IMR-90 (cell line): ENCODE data around the gene VSNL1. TPM values are rescaled to one million over a fixed set of nuclear protein-coding genes. Genes with fewer than 3 reads are reported as not detected.

Experiments
- ATAC-seq: fragments of 200-7000 bp; cut with Tn5 transposase; 2 replicates; pipeline ENCODE4 v1.9.1; 2020; ENCODE audit warnings: low read depth, mild to moderate bottlenecking, moderate library complexity
- BruUV-seq: library from RNA; stranded (reverse); fragments of 400-500 nt; replicated peaks from 2 replicates; lab custom pipeline; 2021; lab: Mats Ljungman, UMichigan
- CTCF ChIA-PET: fragments of 300-600 bp; formaldehyde crosslinking; extraction: SDS; loops from one replicate; lab custom pipeline; 2021; ENCODE audit warnings: antibody characterized with exemption; lab: Yijun Ruan, JAX
- POLR2A ChIA-PET: fragments of 300-600 bp; sonication (Branson Sonifier 250); formaldehyde crosslinking; loops from one replicate; lab custom pipeline; 2022; ENCODE audit warnings: antibody characterized with exemption; ENCODE audit not compliant: unreplicated experiment; lab: Charles Lee
- DNase-seq: peaks from one replicate; pipeline ENCODE4 v3.0.0; 2013
- H2AFZ ChIP-seq: replicated peaks from 2 replicates; pipeline ENCODE3; 2013; ENCODE audit warnings: low read length, mild to moderate bottlenecking; ENCODE audit not compliant: poor library complexity
- H2AK5ac ChIP-seq: 2 replicates; pipeline ENCODE4 v1.6.1; 2013; ENCODE audit warnings: low read depth, low read length, inconsistent platforms
- H2AK9ac ChIP-seq: replicated peaks from 2 replicates; pipeline ENCODE3; 2013; ENCODE audit warnings: mild to moderate bottlenecking, low read depth, low read length, moderate library complexity; ENCODE audit not compliant: poor library complexity
- H2BK120ac ChIP-seq: 2 replicates; pipeline ENCODE4 v1.6.1; 2013; ENCODE audit warnings: low read depth, low read length, inconsistent platforms
- H2BK15ac ChIP-seq: 3 replicates; pipeline ENCODE4 v1.6.1; 2013; ENCODE audit warnings: low read depth, low read length, inconsistent platforms
- H2BK20ac ChIP-seq: 2 replicates; pipeline ENCODE4 v1.6.1; 2013; ENCODE audit warnings: low read depth, mild to moderate bottlenecking, inconsistent platforms, low read length, moderate library complexity
- H2BK5ac ChIP-seq: 2 replicates; pipeline ENCODE4 v1.6.1; 2013; ENCODE audit warnings: mild to moderate bottlenecking, low read depth, low read length, inconsistent platforms; ENCODE audit not compliant: poor library complexity, severe bottlenecking
- H3K14ac ChIP-seq: replicated peaks from 2 replicates; pipeline ENCODE4 v1.6.1; 2013; ENCODE audit warnings: low read depth, low read length, inconsistent platforms
- H3K18ac ChIP-seq: 2 replicates; pipeline ENCODE4 v1.6.1; 2013; ENCODE audit warnings: low read depth, low read length, control low read depth
- H3K23ac ChIP-seq: 2 replicates; pipeline ENCODE4 v1.6.1; 2013; ENCODE audit warnings: low read depth, low read length, inconsistent platforms
- H3K27ac ChIP-seq: 2 replicates; pipeline ENCODE4 v1.5.1; 2013; ENCODE audit warnings: mild to moderate bottlenecking, control low read depth, low read length; ENCODE audit not compliant: insufficient read depth
- H3K27me3 ChIP-seq: 2 replicates; pipeline ENCODE4 v1.6.1; 2013; ENCODE audit warnings: low read length; ENCODE audit not compliant: control insufficient read depth, insufficient read depth
- H3K36me3 ChIP-seq: 2 replicates; pipeline ENCODE4 v1.6.1; 2013; ENCODE audit warnings: low read length, mixed read lengths; ENCODE audit not compliant: control insufficient read depth, insufficient read depth
- H3K4ac ChIP-seq: 2 replicates; pipeline ENCODE4 v1.6.1; 2013; ENCODE audit warnings: low read depth, low read length, inconsistent platforms
- H3K4me1 ChIP-seq: 2 replicates; pipeline ENCODE4 v1.6.1; 2013; ENCODE audit warnings: low read length, mixed read lengths; ENCODE audit not compliant: control insufficient read depth, insufficient read depth
- H3K4me2 ChIP-seq: 2 replicates; pipeline ENCODE4 v1.6.1; 2013; ENCODE audit warnings: low read depth, mild to moderate bottlenecking, control low read depth, low read length, moderate library complexity
- H3K4me3 ChIP-seq: 2 replicates; pipeline ENCODE4 v1.5.1; 2013; ENCODE audit warnings: low read depth, mild to moderate bottlenecking, control low read depth, low read length, moderate library complexity; ENCODE audit not compliant: insufficient read depth
- H3K56ac ChIP-seq: 2 replicates; pipeline ENCODE4 v1.6.1; 2013; ENCODE audit warnings: low read length, inconsistent platforms; ENCODE audit not compliant: insufficient read depth; ENCODE audit errors: extremely low read depth
- H3K79me1 ChIP-seq, 2 experiments: 2 replicates each; pipeline ENCODE4 v1.6.1; 2013; ENCODE audit warnings: low read length in 2 of 2, inconsistent platforms in 1 of 2, low read depth in 1 of 2
- H3K9ac ChIP-seq: 2 replicates; pipeline ENCODE4 v1.6.1; 2013; ENCODE audit warnings: low read depth, low read length, control low read depth
- H3K9me1 ChIP-seq: 2 replicates; pipeline ENCODE4 v1.6.1; 2013; ENCODE audit warnings: low read length, inconsistent platforms; ENCODE audit not compliant: insufficient read depth
- H3K9me3 ChIP-seq: 2 replicates; pipeline ENCODE4 v1.6.1; 2013; ENCODE audit warnings: low read length; ENCODE audit not compliant: control insufficient read depth, insufficient read depth
- H4K20me1 ChIP-seq: 2 replicates; pipeline ENCODE4 v1.6.1; 2013; ENCODE audit warnings: low read length, inconsistent platforms; ENCODE audit not compliant: insufficient read depth
- H4K5ac ChIP-seq: 2 replicates; pipeline ENCODE4 v1.6.1; 2013; ENCODE audit warnings: mild to moderate bottlenecking, low read depth, low read length, control low read depth
- H4K8ac ChIP-seq, 2 experiments: 2 replicates each; pipeline ENCODE4 v1.6.1; 2013; ENCODE audit warnings: low read depth in 2 of 2, low read length in 2 of 2, control low read depth in 1 of 2, inconsistent platforms in 1 of 2
- H4K91ac ChIP-seq: 2 replicates; pipeline ENCODE4 v1.6.1; 2013; ENCODE audit warnings: low read depth, low read length, inconsistent platforms; ENCODE audit not compliant: insufficient read depth
- BHLHE40 ChIP-seq: fragments of 150-350 bp; IDR thresholded peaks from 2 replicates; pipeline ENCODE4 v1.6.1; 2016; ENCODE audit warnings: mild to moderate bottlenecking, low read depth, low read length
- CEBPB ChIP-seq: IDR thresholded peaks from 2 replicates; pipeline ENCODE4 v1.6.1; 2012; ENCODE audit warnings: low read depth, low read length, improper control_type of control experiment
- CHD1 ChIP-seq: IDR thresholded peaks from 2 replicates; pipeline ENCODE4 v1.6.1; 2012; ENCODE audit warnings: low read depth, low read length, improper control_type of control experiment
- CTCF ChIP-seq: conservative IDR thresholded peaks from 2 replicates; pipeline ENCODE4 v1.5.1; 2012; ENCODE audit warnings: mild to moderate bottlenecking, low read depth, low read length, improper control_type of control experiment
- ELK1 ChIP-seq: fragments of 150-350 bp; IDR thresholded peaks from 2 replicates; pipeline ENCODE4 v1.6.1; 2016; ENCODE audit warnings: low read depth, mild to moderate bottlenecking, low read length, moderate library complexity, borderline replicate concordance
- FOS ChIP-seq: fragments of 150-350 bp; IDR thresholded peaks from 2 replicates; pipeline ENCODE4 v1.6.1; 2016; ENCODE audit warnings: low read depth, low read length
- MAFK ChIP-seq: IDR thresholded peaks from 2 replicates; pipeline ENCODE4 v1.6.1; 2012; ENCODE audit warnings: low read depth, low read length, improper control_type of control experiment
- MAZ ChIP-seq: IDR thresholded peaks from 2 replicates; pipeline ENCODE4 v1.6.1; 2012; ENCODE audit warnings: low read depth, mild to moderate bottlenecking, low read length, improper control_type of control experiment, moderate library complexity, borderline replicate concordance
- MXI1 ChIP-seq: IDR thresholded peaks from 2 replicates; pipeline ENCODE4 v1.6.1; 2012; ENCODE audit warnings: low read depth, mild to moderate bottlenecking, low read length, moderate library complexity, borderline replicate concordance
- NFE2L2 ChIP-seq: fragments of 150-350 bp; IDR thresholded peaks from 2 replicates; pipeline ENCODE4 v1.6.1; 2016; ENCODE audit warnings: low read depth, mild to moderate bottlenecking, low read length
- POLR2A ChIP-seq: IDR thresholded peaks from 2 replicates; pipeline ENCODE4 v1.6.1; 2012; ENCODE audit warnings: mild to moderate bottlenecking, low read depth, low read length
- RAD21 ChIP-seq: IDR thresholded peaks from 2 replicates; pipeline ENCODE4 v1.6.1; 2012; ENCODE audit warnings: low read length, improper control_type of control experiment
- RCOR1 ChIP-seq: IDR thresholded peaks from 2 replicates; pipeline ENCODE4 v1.6.1; 2012; ENCODE audit warnings: mild to moderate bottlenecking, low read length, improper control_type of control experiment; ENCODE audit not compliant: insufficient replicate concordance
- RFX5 ChIP-seq: IDR thresholded peaks from 2 replicates; pipeline ENCODE4 v1.8.0; 2012; ENCODE audit warnings: low read depth, mild to moderate bottlenecking, low read length, moderate library complexity
- SMC3 ChIP-seq: fragments of 150-350 bp; IDR thresholded peaks from 2 replicates; pipeline ENCODE4 v1.6.1; 2016; ENCODE audit warnings: low read depth, mild to moderate bottlenecking, antibody characterized with exemption, low read length, moderate library complexity
- USF2 ChIP-seq: fragments of 150-350 bp; IDR thresholded peaks from 2 replicates; pipeline ENCODE4 v1.6.1; 2017; ENCODE audit warnings: mild to moderate bottlenecking, antibody characterized with exemption, low read length, low read depth
- WGBS, 2 experiments: methylation state at CpG; one replicate each; pipeline versions ENCODE4 v1.1.5 to v1.1.7; 2013; ENCODE audit warnings: missing lambda C conversion rate in 2 of 2; ENCODE audit not compliant: insufficient read length in 1 of 2; ENCODE audit errors: extremely low coverage in 2 of 2; 5-methylcytosine and 5-hydroxymethylcytosine counted together
- dilution Hi-C: fragments of 300-500 bp; cut with HindIII; formaldehyde crosslinking; loops from one replicate; pipeline ENCODE4 v1.14.3; 2018; ENCODE audit warnings: low sequenced_read_pairs; ENCODE audit not compliant: unreplicated experiment
- in situ Hi-C: fragments of 300-500 bp; cut with MboI; formaldehyde crosslinking; loops from 3 replicates; pipeline ENCODE4 v1.14.3; 2019; ENCODE audit warnings: low sequenced_read_pairs, inconsistent platforms, mixed read lengths
- intact Hi-C: fragments of 100-400 bp; cut with micrococcal nuclease; formaldehyde crosslinking; loops from 2 replicates; pipeline ENCODE4 v1.10.0; 2022
- polyA plus RNA-seq, 3 experiments: library from polyadenylated mRNA; depleted of rRNA; stranded (reverse); fragments of >200 nt; gene quantifications; 2 replicates each; pipeline ENCODE4 v1.2.3, GENCODE V29; 2012; ENCODE audit warnings: low replicate concordance in 1 of 3
- total RNA-seq: library from RNA; depleted of rRNA; stranded (reverse); fragments of >200 nt; gene quantifications from 2 replicates; pipeline ENCODE4 v1.2.3, GENCODE V29; 2012

VSNL1 gene
- total and polyA plus RNA-seq, 2 of the 4 experiments (the other 2 are of a cell fraction) = 0.32 to 0.36 TPM

GRCh38 chr2:17606851-17607250 lies 66.4 kb downstream of the VSNL1 start:
- Histone ChIP-seq H3K4ac (no peak overlapping the region), H3K56ac (no peak overlapping the region), H2AFZ (no peak overlapping the region), H4K20me1 (no peaks in the 10 kb centered on the region), H3K9ac (no peak overlapping the region), H3K4me3 (no peak overlapping the region), H2BK5ac (no peak overlapping the region), H4K5ac (no peak overlapping the region), H3K4me2 (no peak overlapping the region), H2AK9ac (no peak overlapping the region), H3K9me1 (no peaks in the 10 kb centered on the region), H3K36me3 (no peaks in the 10 kb centered on the region), H4K8ac (no peak overlapping the region), H3K18ac (no peak overlapping the region), H2BK20ac (no peak overlapping the region), H3K9me3 (no peaks in the 10 kb centered on the region), H4K91ac (no peak overlapping the region), H3K4me1 (no peaks in the 10 kb centered on the region), H2AK5ac (no peak overlapping the region), H3K27me3 (peaks cover 4% of the 10 kb centered on the region; the same call in 1 of the 2 replicates), H3K27ac (no peak overlapping the region), H3K79me1 (no peaks in the 10 kb centered on the region), H2BK120ac (no peak overlapping the region), H3K23ac (no peak overlapping the region), H3K14ac (no peak overlapping the region), H2BK15ac (no peak overlapping the region)
- intact Hi-C loops (no loop called here), dilution Hi-C loops (no loop called here), in situ Hi-C loops (no loop called here)
- ChIA-PET POLR2A (no interaction called here), CTCF (no interaction called here)
- WGBS, 2 experiments = no CpG with 5 or more reads among the region's 2 CpGs
- BruUV-seq = no TSS peak
- DNase-seq (no peak), ATAC-seq (no peak)
- TF ChIP-seq FOS (no peak), MXI1 (no peak), CEBPB (no peak), RAD21 (no peak), MAZ (no peak), RFX5 (no peak), RCOR1 (no peak), BHLHE40 (no peak), CTCF (no peak), ELK1 (no peak), USF2 (no peak), MAFK (no peak), NFE2L2 (no peak), POLR2A (no peak), CHD1 (no peak), SMC3 (no peak)
